NCI-H2196 treated with DMSO at 0.1 percent for 48 hours (cell line): ENCODE results near the gene EPM2AIP1.
"Not testable (repeated sequence)": the region's sequence is repeated elsewhere in the genome, so short reads cannot be mapped to it uniquely, and the experiment has no call there.

Experiments used
- DNase-seq: peaks from one replicate; lab custom pipeline; 2025; ENCODE audit not compliant: unreplicated experiment; lab: John Stamatoyannopoulos, UW

EPM2AIP1 gene

GRCh38 chr3:36992806-36993325 lies at the start of gene EPM2AIP1:
EPM2AIP1 (minus strand) TSS chr3:36993131; CDS start chr3:36993077, 54 bp downstream.
- DNase-seq = no peak

DNA sequence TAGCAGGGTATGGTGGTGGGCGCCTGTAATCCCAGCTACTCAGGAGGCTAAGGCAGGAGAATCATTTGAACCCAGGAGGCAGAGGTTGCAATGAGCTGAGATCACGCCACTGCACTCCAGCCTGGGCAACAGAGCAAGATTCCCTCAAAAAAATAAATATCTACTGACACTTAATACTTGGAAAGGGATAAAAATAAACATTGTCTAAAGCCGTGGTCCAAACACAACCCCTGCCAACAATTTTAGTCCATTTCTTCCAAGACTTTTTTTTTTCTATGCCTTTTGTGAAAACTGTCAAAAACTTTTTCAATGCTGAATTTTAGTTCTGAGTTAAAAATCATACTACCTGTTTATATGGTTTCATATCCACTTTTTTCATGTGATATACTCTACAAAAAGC lies 49.8 kb upstream of the EPM2AIP1 start:
- not testable (repeated sequence) for DNase-seq

DNA sequence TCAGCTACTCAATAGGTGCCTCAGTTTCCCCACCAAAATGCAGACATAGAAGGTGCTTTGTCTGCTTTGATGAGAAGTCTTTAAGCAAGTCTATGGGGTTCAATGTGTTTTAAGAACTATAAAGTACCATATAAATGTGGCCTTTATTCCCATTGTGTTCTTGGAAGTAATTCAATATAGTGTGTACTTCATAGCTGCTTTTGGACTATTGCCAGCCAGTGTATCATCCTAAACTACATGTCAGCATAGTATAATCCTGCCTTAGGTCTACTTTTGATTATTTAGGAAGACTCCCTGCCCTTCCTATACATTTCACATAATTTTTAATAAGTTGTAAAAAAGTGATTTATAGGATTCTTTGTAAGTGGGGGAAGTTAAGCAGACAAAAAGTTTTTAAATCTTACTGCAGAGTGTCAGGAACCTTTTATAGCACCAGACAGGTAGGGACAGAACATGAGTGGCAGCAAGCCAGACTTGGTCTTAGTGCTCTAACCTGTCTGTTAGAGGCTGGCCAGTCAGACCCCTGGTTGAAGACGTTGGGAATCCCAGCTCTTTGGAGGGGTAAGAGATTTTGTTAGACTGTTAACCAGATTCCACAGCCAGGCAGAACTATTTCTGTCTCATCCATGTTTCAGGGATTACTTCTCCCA lies 48.7 kb upstream of the EPM2AIP1 start:
- DNase-seq = no peak

DNA sequence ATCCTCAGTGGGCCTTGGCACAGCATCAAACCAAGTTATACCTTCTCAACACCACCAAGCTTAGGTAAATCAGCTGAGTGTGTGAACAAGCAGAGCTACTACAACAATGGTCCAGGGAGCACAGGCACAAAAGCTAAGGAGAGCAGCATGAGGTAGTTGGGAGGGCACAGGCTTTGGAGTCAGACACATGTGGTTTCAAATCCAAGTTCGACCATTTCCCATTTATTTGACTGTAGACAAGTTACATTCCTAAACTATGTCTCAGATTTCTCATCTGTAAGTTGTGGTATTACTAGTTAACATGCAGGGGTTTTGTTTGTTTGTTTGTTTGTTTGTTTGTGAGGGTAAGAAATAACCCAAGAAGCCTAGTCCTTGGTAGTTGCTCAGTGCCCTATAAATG lies 47.3 kb upstream of the EPM2AIP1 start:
- DNase-seq = no peak

GRCh38 chr3:37039161-37039846 lies 46.4 kb upstream of the EPM2AIP1 start:
- no peak for DNase-seq

DNA sequence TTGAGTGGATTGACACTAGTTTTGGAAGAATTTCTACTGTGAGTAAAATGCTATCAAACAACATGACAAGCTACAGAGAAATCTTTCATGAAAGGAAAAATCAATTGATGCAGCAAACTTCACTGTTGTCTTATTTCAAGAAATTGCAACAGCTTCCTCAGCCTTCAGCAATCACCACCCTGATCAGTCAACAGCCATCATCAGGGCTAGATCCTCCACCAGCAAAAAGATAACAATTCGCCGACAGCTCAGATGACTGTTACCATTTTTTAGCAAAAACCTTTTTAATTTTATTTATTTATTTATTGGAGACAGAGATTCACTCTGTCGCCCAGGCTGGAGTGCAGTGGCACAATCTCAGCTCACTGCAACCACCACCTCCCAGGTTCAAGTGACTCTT lies 44.4 kb upstream of the EPM2AIP1 start:
- DNase-seq = no peak

DNA sequence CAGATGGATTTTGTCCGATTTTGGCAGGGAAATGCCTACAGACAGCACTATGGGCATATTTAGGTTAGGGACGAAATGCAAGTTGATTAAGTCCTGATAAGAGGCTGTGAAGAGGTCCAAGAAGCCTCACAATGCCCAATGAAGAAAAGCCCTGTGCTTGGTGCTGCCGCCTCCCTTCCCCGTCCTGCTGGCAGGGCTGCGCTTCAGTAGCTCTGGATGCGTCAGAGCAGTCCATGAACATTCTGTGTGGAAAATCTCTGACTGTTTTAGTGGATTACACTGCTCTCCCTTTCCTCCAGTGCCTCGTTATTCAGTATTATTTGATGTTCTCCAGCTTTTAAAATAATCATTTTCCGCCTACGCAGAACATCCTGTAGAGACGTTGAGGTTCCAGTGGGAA lies 40.0 kb upstream of the EPM2AIP1 start:
- no peak for DNase-seq

- no peak for DNase-seq
Measured at GRCh38 chr3:37031096-37031682, 38.3 kb upstream of the EPM2AIP1 start.

GRCh38 chr3:37030588-37030987 lies 37.7 kb upstream of the EPM2AIP1 start:
- no peak for DNase-seq

DNA sequence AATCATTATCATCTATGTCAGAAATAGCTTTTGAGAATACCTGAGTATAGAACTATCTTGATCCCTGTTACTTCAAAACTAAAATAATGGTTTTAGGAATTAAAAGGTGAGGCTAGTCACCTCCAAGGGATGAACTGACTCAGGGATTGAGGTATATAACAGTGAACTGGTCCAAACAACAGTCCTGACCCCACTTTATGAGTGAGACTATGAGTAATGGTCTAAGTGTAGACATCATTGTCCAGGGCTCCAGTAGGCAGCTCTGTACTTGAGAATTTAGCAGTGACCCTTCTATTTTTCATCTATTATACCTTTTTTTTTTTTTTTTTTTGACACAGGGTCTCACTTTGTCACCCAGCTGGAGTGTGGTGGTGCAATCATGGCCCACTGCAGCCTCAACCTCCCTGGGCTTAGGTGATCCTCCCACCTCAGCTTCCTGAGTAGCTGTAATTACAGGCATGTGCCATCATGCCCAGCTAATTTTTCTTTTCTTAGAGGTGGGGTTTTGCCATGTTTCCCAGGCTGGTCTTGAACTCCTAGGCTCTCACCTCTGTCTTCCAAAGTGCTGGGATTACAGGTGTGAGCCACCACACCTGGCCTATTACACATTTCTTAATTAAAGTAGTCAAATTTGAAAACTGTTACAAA lies 36.7 kb upstream of the EPM2AIP1 start:
- DNase-seq = no peak

GRCh38 chr3:37029111-37029510 lies 36.2 kb upstream of the EPM2AIP1 start:
- no peak for DNase-seq

GRCh38 chr3:37028329-37028728 lies 35.4 kb upstream of the EPM2AIP1 start:
- no peak for DNase-seq

DNA sequence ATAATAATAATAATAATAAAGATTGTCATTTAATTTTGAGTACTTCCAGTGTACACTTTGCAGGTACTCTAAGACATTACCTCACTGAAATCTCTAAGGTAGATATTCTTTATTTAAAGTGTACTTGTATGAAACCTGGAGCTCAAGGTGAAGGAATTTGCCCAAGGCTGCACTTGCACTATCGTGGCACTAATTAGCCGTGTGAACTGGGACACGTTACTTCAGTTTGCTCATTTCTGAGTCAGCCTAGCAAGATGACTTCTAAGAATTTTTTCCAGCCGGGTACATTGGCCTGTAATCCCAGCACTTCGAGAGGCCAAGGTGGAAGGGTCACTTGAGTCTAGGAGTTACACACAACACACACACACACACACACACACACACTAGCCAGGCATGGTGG lies 33.9 kb upstream of the EPM2AIP1 start:
- DNase-seq = no peak

GRCh38 chr3:37025561-37026335 lies 32.8 kb upstream of the EPM2AIP1 start:
- DNase-seq = no peak

DNA sequence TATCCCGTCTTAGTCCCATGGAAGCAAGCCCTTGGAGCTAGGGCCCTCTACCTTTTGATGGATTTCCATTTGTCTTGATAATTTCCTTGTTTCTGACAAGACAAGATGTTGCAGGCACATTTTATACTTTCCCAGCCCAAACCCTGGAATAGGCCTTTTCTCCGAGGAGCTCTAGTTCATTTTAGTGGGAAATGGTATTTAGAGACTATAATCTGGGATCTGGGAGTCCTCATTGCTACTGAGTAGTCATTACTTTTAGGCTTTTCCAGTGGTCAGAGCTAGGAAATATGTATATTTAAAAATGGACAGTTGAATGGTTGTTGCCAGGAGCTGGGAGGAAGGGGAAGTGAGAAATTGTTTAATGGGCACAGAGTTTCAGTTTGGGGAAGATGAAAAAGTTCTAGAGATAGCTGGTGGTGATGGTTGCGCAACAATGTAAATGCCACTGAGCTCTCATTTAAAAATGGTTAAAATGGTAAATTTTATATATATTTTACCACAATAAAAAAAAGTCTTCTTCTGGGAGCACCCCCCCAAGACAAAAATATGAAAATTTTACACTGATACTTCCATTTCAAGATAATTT lies 32.0 kb upstream of the EPM2AIP1 start:
- DNase-seq = no peak

GRCh38 chr3:37024092-37024491 lies 31.2 kb upstream of the EPM2AIP1 start:
- no peak for DNase-seq

GRCh38 chr3:37017683-37018082 lies 24.8 kb upstream of the EPM2AIP1 start:
- no peak for DNase-seq

DNA sequence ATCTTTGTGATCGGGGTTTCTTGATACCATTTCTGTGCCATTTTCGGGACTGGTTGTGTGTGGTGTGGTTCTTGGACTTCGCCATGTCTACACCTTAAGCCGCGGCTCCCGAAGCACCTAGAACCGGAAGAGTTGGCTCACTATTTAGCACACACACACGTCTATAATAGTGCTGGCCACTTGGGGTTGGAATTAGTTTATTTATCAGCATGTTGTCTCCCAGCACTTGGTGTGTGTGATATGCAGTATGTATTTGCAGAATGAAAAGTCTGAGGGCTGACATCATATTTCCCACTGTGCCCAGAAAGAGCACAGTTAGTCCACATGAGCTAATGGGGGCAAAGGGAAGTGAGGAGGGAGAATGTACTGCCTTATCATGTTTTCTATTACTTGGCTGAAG lies 24.0 kb upstream of the EPM2AIP1 start:
- DNase-seq = no peak

DNA sequence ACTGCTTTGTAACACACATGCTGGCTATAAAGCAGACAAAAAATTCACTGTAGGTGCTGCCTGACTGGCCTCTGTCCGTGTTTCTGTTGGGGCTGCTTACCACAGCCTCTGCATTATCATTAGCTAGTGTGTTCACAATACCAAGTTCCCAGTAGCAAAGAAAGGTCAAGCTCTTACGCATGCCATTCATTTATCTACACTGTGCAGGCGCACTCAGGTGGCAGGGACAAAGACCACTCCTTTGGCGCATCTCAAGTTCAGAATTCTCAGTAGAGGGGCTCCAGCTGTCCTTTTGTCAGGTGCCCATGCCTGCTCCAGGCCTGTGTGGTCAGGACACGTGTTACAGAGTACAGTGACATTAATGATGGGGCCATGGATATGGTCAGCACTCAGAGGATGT lies 22.7 kb upstream of the EPM2AIP1 start:
- no peak for DNase-seq

DNA sequence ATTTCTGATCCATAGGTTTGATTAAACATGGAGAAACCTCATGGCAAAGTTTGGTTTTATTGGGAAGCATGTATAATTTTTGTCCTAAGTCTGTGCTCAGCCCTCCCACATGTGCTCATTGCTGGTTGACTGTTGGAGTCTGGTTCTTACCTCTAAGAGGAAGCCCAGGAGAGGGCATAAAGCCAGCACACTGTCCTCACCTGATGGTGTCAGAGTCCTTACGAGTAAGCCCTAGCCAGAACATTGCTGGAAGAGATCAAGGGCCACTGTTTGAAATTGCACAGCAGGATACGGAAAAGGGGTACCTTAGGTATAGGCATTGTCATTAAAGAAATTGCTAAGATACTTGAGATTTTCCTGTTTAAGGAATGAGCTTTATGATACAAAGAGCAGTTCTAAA lies 21.7 kb upstream of the EPM2AIP1 start:
- no peak for DNase-seq
